Nephron (organoid): ENCODE measurements around the gene TXNDC8.

Source experiments
- H3K27ac Mint-ChIP-seq, 3 experiments: 2 replicates each; pipeline ENCODE4 v1.8.0; 2020; ENCODE audit warnings: mixed read lengths in 3 of 3, mild to moderate bottlenecking in 2 of 3, moderate library complexity in 1 of 3
- H3K27me3 Mint-ChIP-seq: 2 replicates; pipeline ENCODE4 v1.8.0; 2021; ENCODE audit warnings: low read depth, mild to moderate bottlenecking, moderate library complexity, mixed read lengths
- H3K36me3 Mint-ChIP-seq: 2 replicates; pipeline ENCODE4 v1.8.0; 2020; ENCODE audit warnings: low read depth, mixed read lengths
- H3K4me1 Mint-ChIP-seq: 2 replicates; pipeline ENCODE4 v1.8.0; 2020; ENCODE audit warnings: mixed read lengths
- H3K4me3 Mint-ChIP-seq, 3 experiments: 2 replicates each; pipeline ENCODE4 v1.8.0; 2020; ENCODE audit warnings: mild to moderate bottlenecking in 3 of 3, mixed read lengths in 3 of 3, moderate library complexity in 2 of 3
- H3K9me3 Mint-ChIP-seq: 2 replicates; pipeline ENCODE4 v1.8.0; 2020; ENCODE audit warnings: mixed read lengths
- TF ChIP-seq, protein P1 (sequence below), 3 experiments: fragments of 200-600 bp; sonication (generic); IDR thresholded peaks; one replicate each; pipeline ENCODE4 v1.5.0; 2021; ENCODE audit warnings: antibody characterized with exemption in 3 of 3; ENCODE audit not compliant: unreplicated experiment in 3 of 3

Gene TXNDC8

DNA sequence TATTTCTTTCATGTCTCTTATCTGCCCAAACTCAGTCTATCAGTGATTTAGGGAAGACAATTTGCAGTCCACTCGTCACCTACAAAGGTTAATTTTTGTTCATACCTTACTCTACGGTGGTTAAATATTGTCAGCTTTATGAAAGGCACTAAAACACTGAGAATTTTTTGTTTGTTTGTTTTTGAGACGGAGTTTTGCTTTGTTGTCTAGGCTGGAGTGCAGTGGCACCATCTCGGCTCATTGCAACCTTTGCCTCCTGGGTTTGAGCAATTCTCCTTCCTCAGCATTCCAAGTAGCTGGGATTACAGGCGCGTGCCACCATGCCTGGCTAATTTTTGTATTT, 55.0 kb downstream of the TXNDC8 start:
- Mint-ChIP-seq H3K9me3 (no peaks in the 10 kb centered on the region), H3K4me3 (no peak overlapping the region), H3K27ac (peak overlapping the region; percentile 33 to 93 (median 50)), H3K4me1 (peaks cover 13% of the 10 kb centered on the region), H3K36me3 (no peaks in the 10 kb centered on the region), H3K27me3 (peaks cover 14% of the 10 kb centered on the region)
- TF ChIP-seq, protein P1, sequence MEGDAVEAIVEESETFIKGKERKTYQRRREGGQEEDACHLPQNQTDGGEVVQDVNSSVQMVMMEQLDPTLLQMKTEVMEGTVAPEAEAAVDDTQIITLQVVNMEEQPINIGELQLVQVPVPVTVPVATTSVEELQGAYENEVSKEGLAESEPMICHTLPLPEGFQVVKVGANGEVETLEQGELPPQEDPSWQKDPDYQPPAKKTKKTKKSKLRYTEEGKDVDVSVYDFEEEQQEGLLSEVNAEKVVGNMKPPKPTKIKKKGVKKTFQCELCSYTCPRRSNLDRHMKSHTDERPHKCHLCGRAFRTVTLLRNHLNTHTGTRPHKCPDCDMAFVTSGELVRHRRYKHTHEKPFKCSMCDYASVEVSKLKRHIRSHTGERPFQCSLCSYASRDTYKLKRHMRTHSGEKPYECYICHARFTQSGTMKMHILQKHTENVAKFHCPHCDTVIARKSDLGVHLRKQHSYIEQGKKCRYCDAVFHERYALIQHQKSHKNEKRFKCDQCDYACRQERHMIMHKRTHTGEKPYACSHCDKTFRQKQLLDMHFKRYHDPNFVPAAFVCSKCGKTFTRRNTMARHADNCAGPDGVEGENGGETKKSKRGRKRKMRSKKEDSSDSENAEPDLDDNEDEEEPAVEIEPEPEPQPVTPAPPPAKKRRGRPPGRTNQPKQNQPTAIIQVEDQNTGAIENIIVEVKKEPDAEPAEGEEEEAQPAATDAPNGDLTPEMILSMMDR (IDR thresholded peaks at IDR 0.05; ENCODE audit: unreplicated experiment in 3 of 3), result no peak

DNA sequence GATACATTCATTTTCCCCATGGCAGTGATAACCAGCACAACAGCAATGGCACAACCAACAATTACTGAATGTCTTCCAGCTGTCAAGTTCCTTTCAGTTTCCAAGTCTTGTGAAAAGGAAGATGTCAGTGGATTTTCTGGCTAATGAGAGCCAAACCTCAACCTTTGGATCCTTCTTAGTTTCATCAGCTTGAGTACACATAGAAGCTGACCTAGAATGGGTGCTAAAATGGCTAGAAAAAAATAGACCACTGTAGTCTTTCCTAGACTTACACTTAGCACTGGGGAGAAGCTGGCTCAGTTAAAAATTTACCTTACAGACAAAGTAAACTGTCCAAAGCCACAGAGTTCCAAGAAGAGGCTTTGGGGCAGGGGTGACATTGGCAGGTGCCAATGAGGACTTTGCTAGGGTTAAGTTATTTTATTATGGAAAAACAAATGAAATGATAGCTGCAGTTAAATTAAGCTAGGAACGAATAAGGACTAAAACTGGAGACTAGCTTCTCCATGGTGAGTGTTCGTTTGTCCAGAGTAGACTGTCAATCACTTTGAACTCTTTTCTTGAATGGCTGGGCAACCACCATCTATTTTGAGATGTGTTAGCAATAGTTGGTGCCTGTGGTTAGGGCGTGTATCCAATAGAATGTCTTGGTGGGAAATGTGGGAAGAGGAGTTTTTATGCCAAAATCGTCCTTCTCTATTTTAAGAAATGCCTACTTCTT, 55.5 kb downstream of the TXNDC8 start:
- Mint-ChIP-seq H3K9me3 (no peaks in the 10 kb centered on the region), H3K4me1 (peaks cover 14% of the 10 kb centered on the region), H3K27ac (peak overlapping the region; percentile 33 to 93 (median 50)), H3K36me3 (no peaks in the 10 kb centered on the region), H3K4me3 (no peak overlapping the region), H3K27me3 (peaks cover 14% of the 10 kb centered on the region)
- TF ChIP-seq, protein P1 (IDR thresholded peaks at IDR 0.05; ENCODE audit: unreplicated experiment in 3 of 3), result no peak

DNA sequence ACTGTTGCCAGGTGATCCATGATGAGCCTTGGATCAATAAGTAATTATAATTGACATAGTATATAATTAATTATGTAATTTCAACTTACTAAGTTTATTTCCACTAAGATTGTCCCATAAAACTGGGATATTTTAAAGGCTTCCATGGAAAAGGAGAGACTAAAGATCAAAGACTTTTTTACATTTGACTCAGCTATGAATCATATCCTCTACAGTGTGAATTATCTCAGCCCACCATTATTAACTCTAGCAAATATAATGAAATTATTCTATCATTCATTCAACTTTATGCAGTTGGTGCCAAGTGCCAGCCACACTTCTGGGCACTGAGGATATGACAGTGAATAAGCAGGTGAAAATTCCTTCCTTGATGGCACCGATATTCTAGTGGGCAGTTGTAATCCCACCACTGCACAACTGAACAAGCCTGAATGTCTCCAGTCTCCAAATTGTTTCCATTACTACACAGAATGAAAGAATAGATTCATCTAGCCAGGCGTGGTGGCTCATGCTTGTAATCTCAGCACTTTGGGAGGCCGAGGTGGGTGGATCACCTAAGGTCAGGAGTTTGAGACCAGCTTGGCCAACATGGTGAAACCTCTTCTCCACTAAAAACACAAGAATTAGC, 59.5 kb downstream of the TXNDC8 start:
- Mint-ChIP-seq H3K4me3 (no peak overlapping the region), H3K4me1 (peaks cover 13% of the 10 kb centered on the region), H3K36me3 (no peaks in the 10 kb centered on the region), H3K27me3 (peaks cover 11% of the 10 kb centered on the region), H3K27ac (no peak overlapping the region), H3K9me3 (no peaks in the 10 kb centered on the region)
- TF ChIP-seq, protein P1 (IDR thresholded peaks at IDR 0.05; ENCODE audit: unreplicated experiment in 3 of 3), result no peak

DNA sequence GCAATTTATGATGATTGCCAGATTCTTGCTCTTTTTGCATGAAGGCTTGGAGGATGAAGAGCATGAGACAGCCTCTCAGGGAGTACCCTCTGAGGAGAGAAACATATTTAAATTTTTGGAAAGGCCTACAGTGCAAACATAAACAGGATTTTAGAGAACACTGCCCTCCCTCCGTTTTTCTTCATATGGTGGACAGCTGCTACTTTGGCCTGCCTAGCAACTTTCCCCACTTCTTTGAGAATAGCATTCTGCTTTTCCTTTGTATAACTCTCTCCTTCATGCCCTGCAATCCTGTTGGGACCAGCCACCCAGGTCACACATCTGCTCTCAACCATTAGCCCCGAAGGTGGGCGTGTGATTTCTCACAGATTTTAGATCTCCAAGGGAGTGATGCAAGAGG, 60.9 kb downstream of the TXNDC8 start:
- Mint-ChIP-seq H3K4me3 (no peak overlapping the region), H3K36me3 (no peaks in the 10 kb centered on the region)

DNA sequence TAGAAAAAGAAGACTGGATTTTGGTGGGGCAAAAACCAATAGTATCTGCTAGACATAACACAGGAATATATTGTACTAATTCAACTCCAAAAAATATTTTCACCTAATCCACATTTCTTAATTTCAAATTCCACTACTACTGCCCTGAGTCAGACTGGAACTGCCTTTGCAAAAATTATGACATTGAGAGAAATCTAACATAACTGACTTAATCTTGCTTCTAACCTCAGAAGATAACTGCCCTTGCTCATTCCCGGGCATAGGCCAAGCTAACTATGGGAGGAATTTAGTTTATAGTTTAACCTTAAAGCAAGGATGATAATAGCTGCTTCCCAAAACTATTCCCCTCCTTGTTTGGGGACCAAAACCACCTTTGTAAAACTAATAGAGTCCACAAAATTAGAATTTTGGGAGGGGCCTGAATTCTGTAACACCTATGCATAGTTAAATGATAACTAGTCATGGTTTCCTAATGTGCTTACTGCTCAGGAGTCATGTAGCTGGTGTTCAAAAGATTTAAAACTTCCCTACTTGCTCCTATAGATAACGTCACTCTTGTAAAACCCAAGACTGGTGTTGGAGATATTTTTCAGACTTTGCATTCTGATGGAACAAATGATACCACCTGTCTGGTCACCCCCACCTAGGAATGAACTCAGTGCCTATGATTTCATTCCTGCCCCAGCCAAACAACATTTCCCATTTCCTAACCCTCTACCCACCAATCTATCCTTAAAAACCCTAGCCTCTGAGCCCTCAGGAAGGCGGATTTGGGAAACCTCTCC, 67.3 kb downstream of the TXNDC8 start:
- no peaks in the 10 kb centered on the region for H3K4me1 Mint-ChIP-seq
- peaks cover 4% of the 10 kb centered on the region for H3K9me3 Mint-ChIP-seq
- TF ChIP-seq, protein P1 (IDR thresholded peaks at IDR 0.05; ENCODE audit: unreplicated experiment in 3 of 3), result no peak
- H3K27me3 Mint-ChIP-seq, result peaks cover 2% of the 10 kb centered on the region
- H3K27ac Mint-ChIP-seq, result no peak overlapping the region
- no peak overlapping the region for H3K4me3 Mint-ChIP-seq
- H3K36me3 Mint-ChIP-seq, result no peaks in the 10 kb centered on the region

More for the DNA sequence above, 60.9 kb downstream of the TXNDC8 start:
- peaks cover 11% of the 10 kb centered on the region for H3K27me3 Mint-ChIP-seq
- H3K4me1 Mint-ChIP-seq, result peaks cover 13% of the 10 kb centered on the region
- peak overlapping the region; percentile 27 to 74 (median 46) for H3K27ac Mint-ChIP-seq
- TF ChIP-seq, protein P1 (IDR thresholded peaks at IDR 0.05; ENCODE audit: unreplicated experiment in 3 of 3), result no peak
- H3K9me3 Mint-ChIP-seq, result no peaks in the 10 kb centered on the region
